HG03280 (cell line): ENCODE results near the gene CPTP.
A peak's percentile ranks its signal among the peaks of the same experiment; 100 is the strongest.
"Not testable (repeated sequence)": the region's sequence is repeated elsewhere in the genome, so short reads cannot be mapped to it uniquely, and the experiment has no call there.

Source experiments
- ATAC-seq: cut with Tn5 transposase; IDR thresholded peaks from one replicate; pipeline ENCODE4 v1.9.1; 2021; ENCODE audit warnings: mild to moderate bottlenecking, moderate library complexity; ENCODE audit not compliant: unreplicated experiment

The CPTP gene

GRCh38 chr1:1305300-1306069 lies 19.1 kb upstream of the CPTP start:
- no peak for ATAC-seq

GRCh38 chr1:1306070-1306660 lies 18.4 kb upstream of the CPTP start:
- ATAC-seq: no peak

DNA sequence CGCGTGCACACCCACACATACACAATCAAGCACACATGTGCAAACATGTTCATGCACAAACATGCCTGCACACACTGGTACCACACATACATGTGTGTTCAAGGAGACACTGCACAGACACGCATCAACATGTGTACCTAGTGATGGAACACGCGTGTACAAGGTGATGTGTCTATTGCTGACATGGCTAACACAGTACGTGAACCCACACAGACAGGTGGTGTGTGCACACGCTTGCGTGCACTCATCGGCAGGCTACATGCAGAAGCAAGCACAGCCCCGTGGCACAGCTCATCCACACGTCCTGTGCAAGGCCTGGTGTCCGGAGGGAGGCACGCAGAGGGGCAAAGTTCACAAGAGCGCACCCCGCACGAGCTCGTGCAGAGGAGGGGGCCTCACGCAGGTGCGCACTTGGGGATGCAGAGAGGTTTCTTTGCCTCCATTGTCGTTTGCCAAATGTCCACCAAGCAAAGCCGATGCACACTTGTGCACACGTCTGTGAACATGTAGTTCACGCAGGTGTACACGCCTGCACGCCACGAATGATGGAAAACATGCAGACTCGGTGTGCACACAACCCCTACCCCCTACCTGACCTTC lies 17.8 kb upstream of the CPTP start:
- no peak for ATAC-seq

- ATAC-seq: peak; percentile 6
Observed at GRCh38 chr1:1307261-1307922, 17.2 kb upstream of the CPTP start.

DNA sequence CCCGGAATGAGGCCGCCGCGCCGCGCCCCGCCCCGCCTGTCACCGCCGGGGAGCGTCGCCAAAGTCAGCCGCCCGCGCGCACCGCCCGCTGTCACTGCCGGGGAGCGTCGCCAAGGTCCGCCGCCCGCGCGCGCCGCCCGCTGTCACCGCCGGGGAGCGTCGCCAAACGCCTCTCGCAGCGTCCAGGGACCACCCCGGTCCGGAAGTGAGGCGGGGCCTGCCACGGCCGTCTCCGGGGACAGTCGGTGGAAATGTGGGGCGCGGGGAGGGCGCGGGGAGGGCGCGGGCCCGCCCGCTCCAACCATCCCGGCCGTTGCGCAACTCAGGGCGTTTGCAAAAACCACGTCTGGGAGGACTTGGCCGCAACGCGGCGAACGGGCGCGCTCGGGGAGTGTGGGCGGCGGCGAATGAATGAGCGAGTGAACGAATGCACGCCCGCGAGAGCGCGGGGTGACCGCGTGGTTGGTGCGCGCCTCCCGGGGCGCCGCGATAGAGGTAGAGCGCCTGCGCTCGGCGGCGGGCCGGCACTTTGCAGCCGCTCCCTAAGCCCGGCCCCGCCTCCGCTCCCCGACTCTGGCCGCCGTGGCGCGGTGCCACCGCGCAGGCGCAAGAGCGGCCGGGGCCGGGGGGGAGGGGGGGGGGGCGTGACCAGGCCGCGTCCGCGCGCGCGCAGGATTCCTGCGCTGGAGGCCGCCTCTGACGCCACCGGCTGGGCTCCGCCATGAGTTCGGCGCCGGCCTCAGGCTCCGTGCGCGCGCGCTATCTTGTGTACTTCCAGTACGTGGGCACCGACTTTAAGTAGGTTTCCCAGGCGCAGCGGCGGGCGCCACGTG lies 16.5 kb upstream of the CPTP start, which contains the start of the genes ACAP3 and PUSL1:
TSS of gene ACAP3 (minus strand) at position 8 of the 833 bp plus-strand sequence. CDS start 115 bp downstream, outside the sequence.
TSS of gene PUSL1 (plus strand) at position 675 of the 833 bp plus-strand sequence. CDS start at position 722, 47 bp downstream.
- peak; percentile 62 for ATAC-seq

GRCh38 chr1:1308756-1309250 lies 15.8 kb upstream of the CPTP start:
- peak; percentile 1 for ATAC-seq

DNA sequence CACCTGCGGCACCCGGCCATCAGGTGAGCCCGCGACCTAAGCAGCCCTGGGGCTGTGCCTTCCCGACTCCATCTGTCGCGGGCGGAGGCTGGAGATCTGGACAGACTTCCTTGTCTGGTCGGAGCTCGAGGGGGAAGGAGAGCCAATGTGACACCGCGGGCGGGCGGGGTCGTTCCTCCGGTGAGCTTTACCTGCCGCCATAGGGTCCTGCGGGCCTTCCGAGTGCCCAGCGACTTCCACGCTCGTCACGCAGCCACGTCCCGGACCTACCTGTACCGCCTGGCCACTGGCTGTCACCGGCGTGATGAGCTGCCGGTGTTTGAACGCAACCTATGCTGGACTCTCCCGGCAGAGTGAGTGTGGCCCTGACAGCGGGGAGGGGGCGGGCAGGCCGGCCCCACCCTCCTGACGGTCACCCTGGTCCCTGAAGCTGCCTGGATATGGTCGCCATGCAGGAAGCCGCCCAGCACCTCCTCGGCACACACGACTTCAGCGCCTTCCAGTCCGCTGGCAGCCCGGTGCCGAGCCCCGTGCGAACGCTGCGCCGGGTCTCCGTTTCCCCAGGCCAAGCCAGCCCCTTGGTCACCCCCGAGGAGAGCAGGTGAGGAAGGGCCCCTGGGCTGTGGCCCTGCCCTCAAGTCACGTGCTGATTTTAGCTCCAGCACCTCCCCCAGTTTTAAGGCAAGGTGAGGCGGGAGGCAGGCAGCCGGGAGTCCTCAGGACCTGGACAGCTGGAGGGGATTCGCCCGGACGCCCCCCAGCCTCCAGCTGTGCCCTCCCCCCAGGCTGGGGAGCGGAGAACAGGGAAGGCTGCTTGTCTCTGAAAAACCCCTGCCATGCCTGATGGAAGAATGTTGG lies 15.1 kb upstream of the CPTP start:
- no peak for ATAC-seq

- no peak for ATAC-seq
Observed at GRCh38 chr1:1310109-1310385, 14.6 kb upstream of the CPTP start.

DNA sequence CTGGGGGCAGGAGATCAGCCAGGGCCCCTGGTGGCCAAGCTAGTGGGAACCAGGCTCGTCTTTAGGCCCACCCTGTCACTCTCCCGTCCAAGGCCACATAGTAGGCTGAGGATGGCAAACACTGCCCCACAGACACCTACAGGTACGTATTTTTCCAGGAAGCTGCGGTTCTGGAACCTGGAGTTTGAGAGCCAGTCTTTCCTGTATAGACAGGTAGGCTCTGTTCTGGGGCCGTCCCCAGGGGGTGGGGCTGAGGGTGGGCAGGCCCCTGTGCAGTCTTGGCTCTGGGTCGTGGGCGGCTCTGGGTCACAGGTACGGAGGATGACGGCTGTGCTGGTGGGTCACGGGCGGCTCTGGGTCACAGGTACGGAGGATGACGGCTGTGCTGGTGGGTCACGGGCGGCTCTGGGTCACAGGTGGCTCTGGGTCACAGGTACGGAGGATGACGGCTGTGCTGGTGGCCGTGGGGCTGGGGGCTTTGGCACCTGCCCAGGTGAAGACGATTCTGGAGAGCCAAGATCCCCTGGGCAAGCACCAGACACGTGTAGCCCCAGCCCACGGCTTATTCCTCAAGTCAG lies 14.0 kb upstream of the CPTP start:
- no peak for ATAC-seq

- ATAC-seq: no peak
Observed at GRCh38 chr1:1311107-1312104, 13.2 kb upstream of the CPTP start.

GRCh38 chr1:1312450-1313314 lies 11.9 kb upstream of the CPTP start:
- no peak for ATAC-seq

DNA sequence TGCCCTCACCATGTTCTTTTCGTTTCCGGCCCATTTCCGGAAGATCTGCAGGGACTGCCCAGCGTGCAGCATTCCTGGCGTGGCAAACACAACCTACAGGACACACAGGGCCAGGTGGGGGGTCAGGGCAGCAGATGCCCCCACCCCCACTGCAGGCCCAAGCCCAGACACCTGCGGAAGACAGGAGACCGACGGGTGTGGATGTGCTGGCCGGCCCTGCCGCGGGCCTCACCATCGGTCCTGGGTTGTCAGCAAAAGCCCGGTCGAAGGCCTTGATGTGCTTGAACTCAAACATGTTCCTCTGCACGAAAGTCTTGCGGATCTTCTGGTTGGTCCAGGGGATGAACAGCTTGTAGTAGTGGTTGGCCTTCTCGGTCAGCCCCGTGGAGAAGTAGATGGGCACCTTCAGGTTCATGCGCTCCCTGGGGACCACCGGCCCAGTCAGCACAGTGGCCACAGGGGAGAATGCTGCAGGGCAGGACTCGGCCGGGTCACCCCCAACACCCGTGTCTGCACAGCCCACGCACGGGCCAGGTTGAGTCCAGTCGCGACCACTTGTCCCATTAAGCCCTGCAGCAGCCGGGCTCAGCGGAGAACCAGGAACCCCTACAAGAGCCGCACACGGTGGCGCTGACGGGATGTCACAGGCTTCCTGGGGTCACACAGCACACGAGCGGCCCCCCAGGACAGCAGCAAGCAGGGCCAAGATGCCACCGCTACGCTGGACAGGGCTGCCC lies 10.9 kb upstream of the CPTP start:
- ATAC-seq: no peak

- ATAC-seq: no peak
Observed at GRCh38 chr1:1314237-1314586, 10.4 kb upstream of the CPTP start.

DNA sequence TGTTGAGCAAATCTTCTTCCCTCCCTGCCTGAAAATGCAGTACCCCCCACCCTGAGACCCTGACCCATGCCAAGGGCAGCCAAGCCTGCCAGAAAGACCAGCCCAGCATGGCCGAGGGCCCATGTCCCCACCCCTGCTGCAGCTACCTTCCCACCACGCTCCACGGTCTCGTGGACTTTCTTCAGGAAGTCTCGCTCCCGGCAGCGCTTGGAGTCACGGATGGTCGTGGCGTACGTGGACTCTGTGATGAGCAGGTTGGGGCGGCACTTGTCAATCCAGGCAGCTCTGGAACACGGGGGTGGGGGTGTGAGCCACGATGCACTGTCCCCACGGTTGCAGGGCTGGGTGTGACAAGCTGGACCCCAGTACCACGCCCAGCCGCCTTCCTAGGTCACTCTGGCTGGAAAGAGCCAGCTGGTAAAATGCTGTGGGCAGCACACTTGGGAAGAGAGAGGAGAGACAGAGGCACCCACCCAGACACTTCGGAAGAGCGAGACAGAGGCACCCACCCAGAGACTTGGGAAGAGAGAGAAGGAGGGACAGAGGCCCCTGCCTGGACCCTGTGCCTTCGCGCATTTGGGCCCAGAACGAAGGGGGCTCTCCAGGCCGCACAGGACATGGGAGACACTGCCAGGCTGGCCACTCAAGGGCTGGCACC lies 9.8 kb upstream of the CPTP start:
- ATAC-seq: no peak

- no peak for ATAC-seq
Observed at GRCh38 chr1:1315435-1315954, 9.1 kb upstream of the CPTP start.

DNA sequence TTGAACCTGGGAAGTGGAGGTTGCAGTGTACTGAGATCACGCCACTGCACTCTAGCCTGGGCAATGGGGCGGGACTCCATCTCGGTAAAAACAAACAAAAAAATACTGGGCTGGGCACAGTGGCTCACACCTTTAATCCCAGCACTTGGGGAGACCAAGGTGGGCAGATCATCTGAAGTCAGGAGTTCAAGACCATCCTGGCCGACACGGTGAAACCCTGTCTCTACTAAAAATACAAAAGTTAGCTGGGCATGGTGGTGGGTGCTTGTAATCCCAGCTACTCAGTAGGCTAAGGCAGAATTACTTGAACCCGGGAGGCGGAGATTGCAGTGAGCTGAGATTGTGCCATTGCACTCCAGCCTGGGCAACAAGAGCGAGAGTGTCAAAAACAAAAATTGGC lies 8.4 kb upstream of the CPTP start:
- ATAC-seq: not testable (repeated sequence)
